ENCODE data around the gene METTL16. TPM values are rescaled to one million over a fixed set of nuclear protein-coding genes. Genes with fewer than 3 reads are reported as not detected.
"Not testable (repeated sequence)": the region's sequence is repeated elsewhere in the genome, so short reads cannot be mapped to it uniquely, and the experiment has no call there.

METTL16 gene
- total RNA-seq, 1 experiment from 2014 or later, result 22.4 TPM

GRCh38 chr17:2502871-2503580 lies 8.7 kb downstream of the METTL16 start:
- peak; percentile 27 for DNase-seq (ENCODE audit: low read depth)

- DNase-seq (ENCODE audit: low read depth), result no peak
Observed at GRCh38 chr17:2500446-2500845, 11.2 kb downstream of the METTL16 start.

GRCh38 chr17:2489286-2489685 lies 22.4 kb downstream of the METTL16 start:
- not testable (repeated sequence) for DNase-seq (ENCODE audit: low read depth)

GRCh38 chr17:2487306-2487705 lies 24.4 kb downstream of the METTL16 start:
- DNase-seq (ENCODE audit: low read depth), result no peak

GRCh38 chr17:2486709-2487108 lies 25.0 kb downstream of the METTL16 start:
- not testable (repeated sequence) for DNase-seq (ENCODE audit: low read depth)

GRCh38 chr17:2485970-2486369 lies 25.7 kb downstream of the METTL16 start:
- DNase-seq (ENCODE audit: low read depth), result no peak

GRCh38 chr17:2485543-2485942 lies 26.1 kb downstream of the METTL16 start:
- no peak for DNase-seq (ENCODE audit: low read depth)

GRCh38 chr17:2484876-2485275 lies 26.8 kb downstream of the METTL16 start:
- DNase-seq (ENCODE audit: low read depth), result no peak

- no peak for DNase-seq (ENCODE audit: low read depth)
Observed at GRCh38 chr17:2483084-2483483, 28.6 kb downstream of the METTL16 start.

- no peak for DNase-seq (ENCODE audit: low read depth)
Observed at GRCh38 chr17:2482218-2482617, 29.5 kb downstream of the METTL16 start.

- no peak for DNase-seq (ENCODE audit: low read depth)
Observed at GRCh38 chr17:2481760-2482159, 29.9 kb downstream of the METTL16 start.

GRCh38 chr17:2478458-2478857 lies 33.2 kb downstream of the METTL16 start:
- DNase-seq (ENCODE audit: low read depth), result no peak

GRCh38 chr17:2475056-2475455 lies 36.6 kb downstream of the METTL16 start:
- DNase-seq (ENCODE audit: low read depth), result no peak

GRCh38 chr17:2474371-2474770 lies 37.3 kb downstream of the METTL16 start:
- no peak for DNase-seq (ENCODE audit: low read depth)

- DNase-seq (ENCODE audit: low read depth), result no peak
Observed at GRCh38 chr17:2468270-2468669, 43.4 kb downstream of the METTL16 start.

GRCh38 chr17:2466931-2467330 lies 44.8 kb downstream of the METTL16 start:
- DNase-seq (ENCODE audit: low read depth), result no peak

- DNase-seq (ENCODE audit: low read depth), result no peak
Observed at GRCh38 chr17:2462481-2462880, 49.2 kb downstream of the METTL16 start.

GRCh38 chr17:2459917-2460271 lies 51.8 kb downstream of the METTL16 start:
- no peak for DNase-seq (ENCODE audit: low read depth)

GRCh38 chr17:2457913-2458312 lies 53.8 kb downstream of the METTL16 start:
- DNase-seq (ENCODE audit: low read depth), result no peak

- DNase-seq (ENCODE audit: low read depth), result no peak
Observed at GRCh38 chr17:2456475-2456874, 55.2 kb downstream of the METTL16 start.

GRCh38 chr17:2455956-2456355 lies 55.7 kb downstream of the METTL16 start:
- no peak for DNase-seq (ENCODE audit: low read depth)

- no peak for DNase-seq (ENCODE audit: low read depth)
Observed at GRCh38 chr17:2453866-2454265, 57.8 kb downstream of the METTL16 start.

- DNase-seq (ENCODE audit: low read depth), result no peak
Observed at GRCh38 chr17:2453325-2453724, 58.4 kb downstream of the METTL16 start.

- no peak for DNase-seq (ENCODE audit: low read depth)
Observed at GRCh38 chr17:2452216-2452750, 59.4 kb downstream of the METTL16 start.

All from LHCN-M2 (cell line).